CD4-positive, alpha-beta T cell treated with Interleukin-6 for 4 hours (primary cell): Measurements from ENCODE around the gene PRSS2.

Source experiments
- DNase-seq: peaks from one replicate; pipeline ENCODE4 v3.0.0-alpha.2; 2020; ENCODE audit warnings: mixed read lengths

Gene PRSS2

GRCh38 chr7:142804728-142805207, 34.0 kb downstream of the PRSS2 start:
- DNase-seq: peak; percentile 57

- peak; percentile 28 for DNase-seq
Measured at GRCh38 chr7:142805350-142806021, 34.7 kb downstream of the PRSS2 start.

- no peak for DNase-seq
Measured at GRCh38 chr7:142806022-142806356, 35.2 kb downstream of the PRSS2 start.

- no peak for DNase-seq
Measured at GRCh38 chr7:142806957-142807356, 36.2 kb downstream of the PRSS2 start.

DNA sequence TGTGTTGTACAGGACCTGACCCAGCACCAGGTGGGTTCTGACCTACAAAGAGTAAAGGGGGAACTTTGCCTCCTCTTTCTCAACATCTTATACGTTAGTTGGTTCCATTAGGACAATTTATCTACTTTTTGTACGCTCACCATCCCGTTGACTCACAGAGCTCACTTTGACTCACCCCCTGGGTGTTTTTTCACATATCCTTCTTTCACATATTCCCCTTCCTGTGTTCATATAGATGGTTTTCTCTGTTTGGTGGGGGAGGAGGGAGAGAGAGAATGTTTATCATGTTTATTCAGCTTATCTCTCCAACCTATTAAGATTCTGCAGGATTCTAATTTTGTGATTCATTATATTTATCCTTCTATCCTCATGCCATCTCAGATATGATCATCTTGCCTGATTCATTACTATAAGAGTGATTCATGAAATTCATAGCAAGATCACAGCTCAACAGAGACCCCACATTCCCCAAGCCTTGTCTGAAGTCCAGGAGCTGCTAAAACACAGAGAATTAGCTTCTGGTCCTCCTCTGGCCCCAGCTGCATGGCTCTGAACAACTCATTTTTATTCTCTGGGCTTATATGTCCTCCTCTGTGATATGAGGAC, 37.2 kb downstream of the PRSS2 start:
- DNase-seq: peak; percentile 66

DNA sequence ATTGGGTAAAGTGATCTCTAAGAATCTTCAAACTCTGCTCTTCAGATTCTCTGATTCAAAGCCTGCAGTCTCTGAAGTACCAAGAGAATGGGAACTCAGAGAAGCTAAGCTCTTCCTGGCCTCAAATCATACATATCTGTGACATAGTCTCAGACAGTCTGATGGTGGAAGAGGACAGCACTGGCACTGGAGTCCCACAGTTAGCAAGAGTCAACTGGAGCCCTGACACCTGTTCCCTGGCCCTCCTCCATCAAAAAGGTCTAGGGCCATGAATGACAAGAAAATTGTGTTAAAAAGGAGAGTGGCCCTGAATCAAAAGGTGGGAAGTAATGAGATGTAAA, 37.7 kb downstream of the PRSS2 start:
- no peak for DNase-seq

DNA sequence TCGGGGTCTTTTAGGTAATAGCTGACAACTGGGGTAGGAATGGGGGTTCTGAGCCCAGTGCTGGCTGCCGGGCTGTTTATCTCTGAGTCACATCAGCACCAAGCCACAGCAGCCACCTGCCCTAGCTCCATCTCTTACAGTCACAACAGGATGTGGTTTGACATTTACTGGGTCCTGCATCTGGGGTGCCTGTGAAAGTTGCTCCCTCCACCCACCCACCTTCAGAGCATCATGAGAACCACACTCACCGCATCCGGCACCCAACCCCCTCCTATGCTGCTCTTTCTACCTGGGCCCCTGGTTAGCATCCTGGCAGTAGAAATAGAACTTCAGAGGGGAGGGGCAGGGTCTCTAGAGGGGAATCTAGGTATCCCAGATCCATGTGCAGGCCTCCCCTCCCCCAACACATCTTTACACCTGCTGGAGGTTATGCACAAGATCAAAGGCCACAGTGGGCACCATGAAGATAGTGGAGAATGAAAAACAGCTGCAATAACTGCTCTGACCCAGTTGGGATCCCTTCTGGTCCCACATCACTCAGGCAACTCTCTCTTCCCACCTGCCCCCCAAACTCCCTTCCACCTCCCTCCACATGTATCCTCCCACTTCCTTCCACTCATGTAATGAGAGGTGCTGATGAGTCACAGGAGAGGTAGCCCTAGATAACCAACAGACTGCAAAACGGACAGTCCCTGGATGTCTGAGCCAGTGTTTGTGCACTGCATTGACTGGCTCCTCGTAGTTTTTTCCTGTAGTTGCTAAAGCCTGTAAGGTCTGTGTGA, 38.2 kb downstream of the PRSS2 start:
- DNase-seq: peak; percentile 97

GRCh38 chr7:142809671-142810070, 38.9 kb downstream of the PRSS2 start:
- DNase-seq: peak; percentile 35

GRCh38 chr7:142811154-142811737, 40.5 kb downstream of the PRSS2 start:
- DNase-seq: peak; percentile 59

DNA sequence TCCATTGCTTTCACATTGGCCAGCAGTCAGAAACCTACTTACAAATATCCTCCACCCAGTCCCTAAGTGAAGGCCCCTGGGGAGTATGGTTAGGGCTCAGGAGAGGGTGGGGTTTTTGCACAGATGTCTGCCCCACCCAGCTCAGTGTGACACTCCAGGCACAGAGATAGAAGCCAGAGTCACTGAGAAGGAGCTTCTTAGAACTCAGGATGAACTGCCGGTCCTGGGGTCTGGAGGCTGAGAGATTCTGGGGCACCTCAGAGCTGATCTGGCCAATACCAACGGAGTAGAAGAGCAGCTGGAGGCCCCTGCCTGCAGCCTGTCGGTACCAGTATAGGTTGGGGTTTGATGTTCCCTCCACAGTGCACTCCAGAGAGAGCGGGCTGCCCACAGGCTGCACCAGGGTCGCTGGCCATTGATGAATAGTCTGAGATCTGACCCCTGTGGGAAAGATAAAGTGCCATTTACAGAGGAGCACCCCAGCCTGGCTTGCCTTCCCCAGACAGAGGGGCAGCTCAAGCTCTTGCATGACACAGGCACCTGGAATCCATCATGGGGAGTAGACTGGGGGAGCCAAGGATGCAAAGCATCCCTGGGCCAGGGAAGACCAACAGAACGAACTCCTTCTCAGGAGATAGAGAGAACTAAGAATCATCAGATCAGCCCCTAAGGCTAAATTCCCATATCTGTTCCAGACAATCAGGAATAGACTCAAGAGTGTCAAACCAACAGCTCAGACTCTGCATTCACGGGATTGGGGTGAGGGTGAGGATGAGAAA, 41.9 kb downstream of the PRSS2 start:
- DNase-seq: peak; percentile 50

DNA sequence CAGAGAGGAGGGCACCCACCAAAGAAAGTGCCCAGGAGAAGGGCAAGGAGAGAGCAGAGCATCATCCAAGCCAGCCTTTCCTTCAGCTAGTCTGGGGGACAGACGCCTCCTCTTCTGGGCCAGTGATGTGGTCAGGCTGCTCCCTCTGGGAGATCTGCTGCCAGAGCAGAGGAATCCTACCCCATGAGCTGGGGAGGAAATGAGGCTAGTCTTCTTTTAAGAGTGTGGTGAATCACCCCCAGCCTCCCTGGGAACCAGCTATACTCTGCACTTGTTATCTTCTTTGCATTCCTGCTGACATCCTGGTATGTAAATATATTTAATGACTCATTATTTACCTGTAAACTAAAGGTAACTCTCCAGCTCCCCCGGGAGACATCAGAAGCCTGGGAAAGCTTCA, 42.5 kb downstream of the PRSS2 start:
- peak; percentile 65 for DNase-seq

GRCh38 chr7:142813699-142814098, 42.9 kb downstream of the PRSS2 start:
- DNase-seq: no peak

GRCh38 chr7:142814451-142814850, 43.7 kb downstream of the PRSS2 start:
- DNase-seq: no peak

DNA sequence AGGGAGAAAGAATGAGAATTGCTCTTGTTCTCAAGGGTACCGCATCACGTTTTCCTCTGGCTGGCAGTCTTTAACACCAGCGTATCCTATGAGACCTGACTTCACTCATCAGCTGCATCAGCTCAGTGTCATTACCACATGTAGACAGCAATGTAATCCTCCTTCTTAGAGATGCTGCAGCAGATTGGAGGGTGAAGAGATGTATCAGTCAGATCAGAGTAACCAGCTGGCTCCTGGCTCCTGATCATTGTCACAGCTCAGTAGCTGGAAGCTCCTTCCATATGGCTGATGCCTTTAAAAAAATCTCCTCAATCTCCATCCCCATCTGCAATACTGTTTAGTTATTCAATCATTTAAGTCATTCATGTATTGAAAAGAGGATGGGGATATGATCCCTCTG, 44.4 kb downstream of the PRSS2 start:
- no peak for DNase-seq

DNA sequence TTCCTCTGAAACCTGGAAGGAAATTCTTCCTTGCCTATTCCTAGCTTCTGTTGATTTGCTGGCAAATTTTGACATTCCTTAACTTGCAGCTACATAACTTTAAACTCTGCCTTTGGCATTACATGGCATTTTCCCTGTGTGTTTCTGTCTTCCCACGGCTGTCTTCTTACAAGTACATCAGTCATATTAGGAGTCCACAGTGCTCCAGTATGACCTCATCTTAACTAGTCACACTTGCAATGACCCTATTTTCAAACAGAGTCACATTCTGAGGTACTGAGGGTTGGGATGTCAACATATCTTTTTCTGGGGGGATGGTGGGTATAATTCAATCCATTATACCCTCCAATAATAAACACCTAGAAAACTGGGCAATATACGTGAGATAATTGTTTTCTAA, 46.7 kb downstream of the PRSS2 start:
- no peak for DNase-seq

DNA sequence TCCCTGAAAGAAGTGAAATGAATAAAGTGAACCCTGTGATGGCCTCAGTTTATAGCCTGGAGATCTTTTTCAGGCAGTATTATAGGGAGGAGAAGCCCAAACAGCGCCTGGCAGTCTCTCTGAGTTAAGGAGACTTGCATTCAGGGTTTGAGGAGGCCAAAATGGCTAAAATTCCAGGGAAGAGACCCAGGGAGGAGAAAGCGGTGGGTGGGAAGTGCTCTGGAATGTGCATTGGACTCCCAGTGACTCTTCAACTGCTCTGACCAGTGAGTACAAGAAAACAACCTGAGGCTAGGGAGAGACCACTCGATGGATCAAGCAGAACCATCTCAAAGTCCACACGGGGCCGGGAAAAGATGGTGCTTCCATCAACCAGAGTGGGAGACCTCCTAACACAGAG, 48.8 kb downstream of the PRSS2 start:
- no peak for DNase-seq

- DNase-seq: no peak
Measured at GRCh38 chr7:142822714-142823113, 51.9 kb downstream of the PRSS2 start.
